Measurements from ENCODE around the gene GRIK5. TPM values are rescaled to one million over a fixed set of nuclear protein-coding genes. Genes with fewer than 3 reads are reported as not detected.

The GRIK5 gene
- total RNA-seq, 1 donor from 2014 or later, result 0.37 TPM

- TF ChIP-seq, protein P1, sequence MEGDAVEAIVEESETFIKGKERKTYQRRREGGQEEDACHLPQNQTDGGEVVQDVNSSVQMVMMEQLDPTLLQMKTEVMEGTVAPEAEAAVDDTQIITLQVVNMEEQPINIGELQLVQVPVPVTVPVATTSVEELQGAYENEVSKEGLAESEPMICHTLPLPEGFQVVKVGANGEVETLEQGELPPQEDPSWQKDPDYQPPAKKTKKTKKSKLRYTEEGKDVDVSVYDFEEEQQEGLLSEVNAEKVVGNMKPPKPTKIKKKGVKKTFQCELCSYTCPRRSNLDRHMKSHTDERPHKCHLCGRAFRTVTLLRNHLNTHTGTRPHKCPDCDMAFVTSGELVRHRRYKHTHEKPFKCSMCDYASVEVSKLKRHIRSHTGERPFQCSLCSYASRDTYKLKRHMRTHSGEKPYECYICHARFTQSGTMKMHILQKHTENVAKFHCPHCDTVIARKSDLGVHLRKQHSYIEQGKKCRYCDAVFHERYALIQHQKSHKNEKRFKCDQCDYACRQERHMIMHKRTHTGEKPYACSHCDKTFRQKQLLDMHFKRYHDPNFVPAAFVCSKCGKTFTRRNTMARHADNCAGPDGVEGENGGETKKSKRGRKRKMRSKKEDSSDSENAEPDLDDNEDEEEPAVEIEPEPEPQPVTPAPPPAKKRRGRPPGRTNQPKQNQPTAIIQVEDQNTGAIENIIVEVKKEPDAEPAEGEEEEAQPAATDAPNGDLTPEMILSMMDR (IDR thresholded peaks at IDR 0.05), result no peak
- H3K4me1 Mint-ChIP-seq (ENCODE audit: low read depth), result peaks cover 24% of the 10 kb centered on the region
Measured at GRCh38 chr19:41956621-41957020, 113.4 kb downstream of the GRIK5 start.

DNA sequence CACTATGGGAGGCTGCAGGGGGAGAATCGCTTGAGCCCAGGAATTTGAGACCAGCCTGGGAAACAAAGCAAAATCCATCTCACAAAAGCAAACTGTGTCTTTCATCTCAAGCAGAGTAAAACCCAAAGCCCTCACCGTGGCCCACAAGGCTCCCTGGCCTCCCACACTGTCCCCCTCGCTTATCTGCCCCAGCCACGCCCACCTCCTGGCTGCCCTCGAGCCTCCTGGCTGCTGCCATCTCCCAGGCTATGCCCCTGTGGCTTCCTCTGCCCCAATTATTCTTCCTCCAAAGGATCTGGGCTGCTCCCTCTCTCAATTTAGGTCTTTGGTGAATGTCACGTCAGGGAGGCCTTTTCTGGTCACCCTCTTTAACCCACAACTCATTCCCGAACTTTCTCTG lies 114.5 kb downstream of the GRIK5 start:
- no peaks in the 10 kb centered on the region for H3K27me3 Mint-ChIP-seq (ENCODE audit: low read depth)
- no peak overlapping the region for H3K27ac Mint-ChIP-seq (ENCODE audit: unreplicated experiment)
- H3K4me3 Mint-ChIP-seq (ENCODE audit: unreplicated experiment), result no peak overlapping the region
- DNase-seq (ENCODE audit: low spot score), result no peak
- peaks cover 6% of the 10 kb centered on the region for H3K36me3 Mint-ChIP-seq (ENCODE audit: low read depth)
- no peaks in the 10 kb centered on the region for H3K9me3 Mint-ChIP-seq (ENCODE audit: low read depth)
- peaks cover 25% of the 10 kb centered on the region for H3K4me1 Mint-ChIP-seq (ENCODE audit: low read depth)
- TF ChIP-seq, protein P1 (IDR thresholded peaks at IDR 0.05), result no peak

More at GRCh38 chr19:41956621-41957020, 113.4 kb downstream of the GRIK5 start:
- H3K4me3 Mint-ChIP-seq (ENCODE audit: unreplicated experiment), result peak overlapping the region; percentile 40
- peak overlapping the region; percentile 27 for H3K27ac Mint-ChIP-seq (ENCODE audit: unreplicated experiment)
- no peak for DNase-seq (ENCODE audit: low spot score)
- H3K9me3 Mint-ChIP-seq (ENCODE audit: low read depth), result no peaks in the 10 kb centered on the region
- no peaks in the 10 kb centered on the region for H3K27me3 Mint-ChIP-seq (ENCODE audit: low read depth)
- H3K36me3 Mint-ChIP-seq (ENCODE audit: low read depth), result peaks cover 6% of the 10 kb centered on the region

GRCh38 chr19:41951686-41952172 lies 118.3 kb downstream of the GRIK5 start:
- peaks cover 5% of the 10 kb centered on the region for H3K4me1 Mint-ChIP-seq (ENCODE audit: low read depth)
- TF ChIP-seq, protein P1 (IDR thresholded peaks at IDR 0.05), result peak; percentile 96
- peaks cover 4% of the 10 kb centered on the region for H3K36me3 Mint-ChIP-seq (ENCODE audit: low read depth)
- peak overlapping the region; percentile 46 for H3K4me3 Mint-ChIP-seq (ENCODE audit: unreplicated experiment)
- H3K27ac Mint-ChIP-seq (ENCODE audit: unreplicated experiment), result peak overlapping the region; percentile 49
- H3K27me3 Mint-ChIP-seq (ENCODE audit: low read depth), result no peaks in the 10 kb centered on the region
- DNase-seq (ENCODE audit: low spot score), result no peak
- H3K9me3 Mint-ChIP-seq (ENCODE audit: low read depth), result no peaks in the 10 kb centered on the region

Other genes with a start within 250 kb of the GRIK5 start
- not detected in 3 replicates for gene LYPD4, start 225.5 kb downstream of the GRIK5 start, total RNA-seq
- not detected in 3 replicates for gene DMRTC2, start 225.2 kb downstream of the GRIK5 start, total RNA-seq
- gene RPS19, start 210.0 kb downstream of the GRIK5 start, total RNA-seq, result 1,424 to 1,797 TPM (median 1,457 TPM) in 3 replicates
- gene CD79A, start 192.9 kb downstream of the GRIK5 start, total RNA-seq, result 0.36 TPM in 1 of 3 replicates, not detected in the others
- 70.5 to 105 TPM (median 73.2 TPM) in 3 replicates for gene ARHGEF1, start 187.0 kb downstream of the GRIK5 start, total RNA-seq
- 0.27 to 0.44 TPM (median 0.35 TPM) in 3 replicates for gene ERFL, start 141.8 kb downstream of the GRIK5 start, total RNA-seq
- 282 to 302 TPM (median 295 TPM) in 3 replicates for gene RABAC1, start 110.9 kb downstream of the GRIK5 start, total RNA-seq
- gene ATP1A3, start 76.0 kb downstream of the GRIK5 start, total RNA-seq, result 0.10 to 0.85 TPM (median 0.64 TPM) in 3 replicates
- gene ZNF574, start 6.0 kb upstream of the GRIK5 start, total RNA-seq, result 11.2 to 13.0 TPM (median 12.4 TPM) in 3 replicates
- 0.58 to 1.5 TPM (median 0.62 TPM) in 3 replicates for gene POU2F2, start 62.2 kb upstream of the GRIK5 start, total RNA-seq
- 15.5 to 19.9 TPM (median 18.7 TPM) in 3 replicates for gene DEDD2, start 147.5 kb upstream of the GRIK5 start, total RNA-seq
- 14.9 to 17.2 TPM (median 16.6 TPM) in 3 replicates for gene ZNF526, start 150.1 kb upstream of the GRIK5 start, total RNA-seq
- gene GSK3A, start 172.4 kb upstream of the GRIK5 start, total RNA-seq, result 38.9 to 43.6 TPM (median 42.0 TPM) in 3 replicates
- 64.5 to 74.6 TPM (median 71.7 TPM) in 3 replicates for gene ERF, start 184.9 kb upstream of the GRIK5 start, total RNA-seq
- gene CIC, start 199.0 kb upstream of the GRIK5 start, total RNA-seq, result 83.6 to 101 TPM (median 86.3 TPM) in 3 replicates
- gene PRR19, start 231.9 kb upstream of the GRIK5 start, total RNA-seq, result 0.24 to 1.7 TPM (median 0.82 TPM) in 3 replicates
- 15.2 to 32.9 TPM (median 31.1 TPM) in 3 replicates for gene PAFAH1B3, start 232.4 kb upstream of the GRIK5 start, total RNA-seq
- 0.32 to 0.36 TPM in 2 of 3 replicates, not detected in the other for gene TMEM145, start 243.1 kb upstream of the GRIK5 start, total RNA-seq

All from chondrocyte (in vitro differentiated cells).